GM19467 (cell line): Measurements from ENCODE around the gene RPL36.
"Not testable (repeated sequence)": the region's sequence is repeated elsewhere in the genome, so short reads cannot be mapped to it uniquely, and the experiment has no call there.

ENCODE experiments used
- ATAC-seq: cut with Tn5 transposase; IDR thresholded peaks from one replicate; pipeline ENCODE4 v1.9.1; 2021; ENCODE audit warnings: mild to moderate bottlenecking, moderate library complexity; ENCODE audit not compliant: unreplicated experiment

Gene RPL36

DNA sequence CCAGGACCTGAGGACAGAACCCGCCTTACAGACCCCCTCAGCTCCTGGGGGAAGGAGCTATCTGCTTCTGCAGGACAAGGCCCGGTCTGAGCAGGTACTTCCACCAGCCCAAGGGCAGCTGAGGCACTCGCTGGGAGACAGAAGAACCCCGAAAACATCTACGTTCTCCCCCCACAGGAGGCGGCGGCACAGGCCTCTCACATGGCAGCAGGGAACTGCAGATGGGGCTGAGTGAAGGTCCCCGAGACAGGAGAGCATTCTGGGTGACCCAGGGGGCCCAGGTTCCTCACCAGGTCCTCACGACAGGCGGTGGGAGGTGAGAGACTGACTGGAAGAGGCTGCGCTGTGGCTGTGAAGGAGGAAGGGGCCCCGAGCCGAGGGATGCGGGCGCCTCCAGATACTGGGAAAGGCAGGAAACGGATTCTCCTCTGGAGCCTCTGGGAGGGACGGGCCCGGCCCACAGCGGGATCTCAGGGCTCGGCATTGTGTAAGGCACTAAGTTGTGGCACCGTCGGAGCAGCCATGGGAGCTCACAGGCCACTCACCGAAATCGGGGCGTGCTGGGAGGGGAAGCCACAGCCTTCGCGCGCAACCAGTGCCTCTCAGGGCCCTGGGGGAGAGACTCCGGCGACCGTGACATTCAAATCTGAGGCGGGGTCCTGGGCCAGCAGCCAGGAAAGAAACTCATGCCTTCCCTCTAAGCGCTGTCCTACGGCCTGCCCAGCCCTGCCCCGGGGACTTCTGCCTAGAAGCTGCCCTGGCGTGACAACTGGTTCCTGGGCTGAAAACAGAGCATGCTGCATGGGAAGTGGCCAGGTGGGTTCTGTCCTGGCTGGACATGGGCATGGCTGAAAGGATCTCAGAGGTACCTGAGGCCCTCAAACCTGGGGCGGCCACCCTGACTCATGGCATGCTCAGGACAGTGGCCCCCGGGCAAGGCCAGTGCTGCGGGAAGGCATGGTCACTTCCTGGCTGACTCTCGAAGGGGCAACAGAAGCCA is 14.0 kb downstream of the RPL36 start:
- no peak for ATAC-seq

DNA sequence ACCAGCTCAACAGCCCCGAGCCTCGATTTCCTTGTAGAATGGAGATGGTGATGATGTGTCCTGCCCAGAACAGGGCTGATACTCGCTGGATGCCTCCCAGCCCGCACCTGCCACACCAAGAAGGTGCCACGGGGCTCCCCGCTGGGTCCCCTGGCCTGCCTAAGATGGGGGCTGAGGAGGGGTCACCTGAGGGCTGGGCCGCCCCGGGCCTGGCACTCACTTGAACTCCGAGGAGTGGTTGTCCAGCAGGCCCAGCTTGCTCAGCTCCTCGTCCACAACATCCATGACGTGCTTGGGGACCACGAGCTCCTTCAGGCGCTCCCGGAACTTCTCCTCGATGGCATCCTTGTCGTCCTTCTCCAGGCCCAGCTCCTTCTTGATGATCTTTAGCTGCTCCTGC is 15.5 kb downstream of the RPL36 start:
- ATAC-seq, result no peak

- ATAC-seq, result no peak
These were observed 16.9 kb downstream of the RPL36 start for GRCh38 chr19:5706876-5707573.

- ATAC-seq, result no peak
These were observed 17.8 kb downstream of the RPL36 start for GRCh38 chr19:5707576-5708575.

GRCh38 chr19:5711025-5711424 is 20.9 kb downstream of the RPL36 start:
- no peak for ATAC-seq

GRCh38 chr19:5711713-5712161 is 21.6 kb downstream of the RPL36 start:
- no peak for ATAC-seq

GRCh38 chr19:5713228-5713627 is 23.1 kb downstream of the RPL36 start:
- no peak for ATAC-seq

DNA sequence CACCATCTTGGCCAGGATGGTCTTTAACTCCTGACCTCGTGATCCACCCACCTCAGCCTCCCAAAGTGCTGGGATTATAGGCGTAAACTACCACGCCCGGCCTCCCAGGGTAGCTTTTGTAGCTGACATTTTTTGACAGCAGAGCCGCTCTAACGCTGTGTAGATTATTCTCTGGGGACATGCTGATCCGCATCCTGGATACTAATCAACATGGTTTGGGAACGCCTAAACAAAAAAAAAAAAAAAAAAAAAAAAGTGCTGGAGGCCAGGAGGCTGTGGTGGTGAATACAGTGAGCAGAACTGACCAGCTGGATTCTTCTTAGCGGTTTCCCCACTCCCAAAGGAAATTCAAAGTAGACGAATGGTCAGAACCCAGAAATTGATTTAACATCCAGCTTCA is 24.7 kb downstream of the RPL36 start:
- ATAC-seq, result no peak

DNA sequence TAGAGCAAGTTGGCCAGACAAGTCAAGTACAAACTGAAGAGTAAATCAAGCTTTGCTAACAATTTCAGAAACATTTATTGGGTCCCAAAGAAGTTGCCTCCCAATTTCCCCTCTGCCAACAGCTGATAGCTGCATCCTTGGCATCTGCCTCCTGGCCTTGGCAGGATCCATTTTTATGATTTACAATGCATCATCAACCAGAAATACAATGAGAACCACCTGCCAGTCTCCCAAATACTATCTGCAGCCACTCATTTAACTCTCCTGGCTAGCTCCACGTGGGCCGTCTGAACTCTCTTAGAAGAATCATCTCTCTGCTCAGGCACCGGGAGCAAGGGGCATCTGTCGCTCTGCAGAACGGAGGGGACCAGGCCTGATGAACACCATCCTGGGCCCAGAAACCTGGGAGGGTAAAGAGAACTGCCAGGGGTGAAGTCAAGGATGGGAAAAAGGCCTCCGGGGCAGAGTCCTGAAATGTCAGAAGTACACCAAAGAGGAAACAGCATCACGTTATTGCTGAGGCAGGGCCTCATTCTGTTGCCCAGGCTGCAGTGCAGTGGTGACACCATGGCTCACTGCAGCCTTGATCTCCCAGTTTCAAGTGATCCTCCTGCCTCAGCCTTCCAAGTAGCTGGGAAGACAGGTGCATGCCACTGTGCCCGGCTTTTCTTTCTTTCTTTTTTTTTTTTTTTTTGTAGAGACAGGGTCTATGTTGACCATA is 27.3 kb downstream of the RPL36 start:
- ATAC-seq, result no peak

- ATAC-seq, result no peak
These were observed 28.0 kb downstream of the RPL36 start for GRCh38 chr19:5718037-5718578.

- no peak for ATAC-seq
These were observed 28.6 kb downstream of the RPL36 start for GRCh38 chr19:5718579-5719273.

- peak; percentile 1 for ATAC-seq
These were observed 29.3 kb downstream of the RPL36 start for GRCh38 chr19:5719274-5719960.

DNA sequence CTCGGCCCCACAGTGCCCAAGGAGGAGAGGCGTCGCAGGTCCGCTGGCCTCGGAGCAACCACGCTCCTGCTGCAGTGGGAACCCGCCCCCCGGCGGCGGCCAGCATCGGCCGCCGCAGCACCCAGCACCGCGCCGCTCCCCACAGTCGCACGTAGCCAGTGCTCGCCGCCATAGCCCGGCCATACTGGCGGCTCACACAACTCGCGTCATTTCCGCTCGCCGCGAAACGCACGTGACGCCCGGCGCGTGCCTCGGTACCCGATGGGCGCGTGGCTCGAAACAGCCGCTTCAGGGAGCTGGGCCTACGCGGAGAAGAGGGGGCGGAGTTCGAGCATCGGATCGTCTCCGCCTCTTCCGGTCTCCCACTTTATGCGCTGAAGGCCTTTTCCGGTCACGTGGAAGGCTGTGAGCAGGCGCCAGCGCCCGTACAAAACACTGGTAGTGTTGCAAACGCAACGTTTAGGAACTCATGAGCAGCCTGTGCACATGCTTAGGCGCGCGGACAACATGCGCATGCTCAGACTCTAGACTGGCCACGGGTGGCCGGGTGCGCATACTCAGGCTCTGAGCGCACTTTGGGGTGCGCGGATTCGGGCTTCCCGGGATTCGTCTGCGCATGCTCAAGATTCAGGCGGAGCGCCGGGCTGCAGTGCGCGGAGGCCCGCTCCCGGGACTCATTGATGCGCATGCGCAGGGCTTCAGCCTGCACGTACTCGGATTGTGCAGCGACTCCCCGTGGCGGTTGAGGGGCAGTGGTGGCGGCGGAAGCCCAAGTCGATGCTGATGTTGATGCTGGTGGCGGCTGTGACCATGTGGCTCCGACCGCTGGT is 30.1 kb downstream of the RPL36 start, which contains the start of the genes CATSPERD and LONP1:
Gene CATSPERD (plus strand): TSS at position 677 of the 830 bp plus-strand sequence. CDS start 101 bp downstream, at position 778.
Gene LONP1 (minus strand): TSS at position 186 of the 830 bp plus-strand sequence. CDS start 14 bp downstream, at position 172.
- peak; percentile 87 for ATAC-seq

- ATAC-seq, result no peak
These were observed 37.5 kb downstream of the RPL36 start for GRCh38 chr19:5727453-5728050.

- ATAC-seq, result not testable (repeated sequence)
These were observed 43.1 kb downstream of the RPL36 start for GRCh38 chr19:5733172-5733571.

DNA sequence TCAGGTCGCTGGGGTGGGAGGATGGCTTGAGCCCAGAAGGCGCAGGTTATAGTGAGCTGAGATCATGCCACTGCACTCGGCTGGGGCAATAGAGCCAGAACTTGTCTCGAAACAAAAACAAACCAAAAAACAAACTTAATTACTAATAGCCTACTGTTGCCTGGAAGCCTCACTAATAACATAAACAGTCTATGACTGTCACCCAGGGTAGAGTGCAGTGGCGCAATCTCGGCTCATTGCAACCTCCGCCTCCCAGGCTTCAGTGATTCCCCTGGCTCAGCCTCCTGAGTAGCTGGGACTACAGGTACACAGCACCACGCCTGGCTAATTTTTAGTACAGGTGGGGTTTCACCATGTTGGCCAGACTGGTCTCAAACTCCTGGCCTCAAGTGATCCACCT is 48.3 kb downstream of the RPL36 start:
- no peak for ATAC-seq
